PC-3 (cell line): ENCODE results near the gene HPSE2. TPM values are rescaled to one million over a fixed set of nuclear protein-coding genes. Genes with fewer than 3 reads are reported as not detected.
"Not testable (repeated sequence)": the region's sequence is repeated elsewhere in the genome, so short reads cannot be mapped to it uniquely, and the experiment has no call there.

Experiments used
- ATAC-seq: fragments of 200-7000 bp; cut with Tn5 transposase; 2 replicates; pipeline ENCODE4 v1.9.1; 2020; ENCODE audit warnings: mild to moderate bottlenecking, moderate library complexity
- BruUV-seq: library from RNA; stranded (reverse); fragments of 400-500 nt; replicated peaks from 2 replicates; lab custom pipeline; 2021; lab: Mats Ljungman, UMichigan
- CTCF ChIA-PET: fragments of 300-600 bp; sonication (Branson Sonifier 250); formaldehyde crosslinking; loops from one replicate; lab custom pipeline; 2022; ENCODE audit warnings: antibody characterized with exemption; lab: Charles Lee
- POLR2A ChIA-PET: fragments of 300-600 bp; sonication (Branson Sonifier 250); formaldehyde crosslinking; loops from one replicate; lab custom pipeline; 2022; ENCODE audit warnings: antibody characterized with exemption; ENCODE audit not compliant: unreplicated experiment; lab: Charles Lee
- DNase-seq: peaks from one replicate; pipeline ENCODE4 v3.0.0-alpha.2; 2015
- H2AFZ ChIP-seq: fragments of 300-600 bp; sonication (generic); 2 replicates; pipeline ENCODE4 v1.6.0; 2016; ENCODE audit warnings: antibody characterized with exemption, low read length
- H3F3A ChIP-seq: fragments of 300-600 bp; sonication (generic); one replicate; pipeline ENCODE4 v1.6.0; 2017; ENCODE audit warnings: antibody characterized with exemption, low read length, control low read depth, mild to moderate bottlenecking; ENCODE audit not compliant: unreplicated experiment
- H3K27ac ChIP-seq: fragments of 300-600 bp; sonication (generic); 2 replicates; pipeline ENCODE4 v1.5.1; 2016; ENCODE audit warnings: mild to moderate bottlenecking, low read length
- H3K27me3 ChIP-seq: fragments of 300-600 bp; sonication (generic); 2 replicates; pipeline ENCODE4 v1.6.1; 2016; ENCODE audit warnings: low read length, mixed read lengths
- H3K36me3 ChIP-seq: fragments of 300-600 bp; sonication (generic); 2 replicates; pipeline ENCODE4 v1.6.1; 2016; ENCODE audit warnings: low read depth, mixed run types, low read length, mixed read lengths
- H3K4me1 ChIP-seq: fragments of 300-600 bp; sonication (generic); 2 replicates; pipeline ENCODE4 v1.5.1; 2016; ENCODE audit warnings: low read length; ENCODE audit not compliant: insufficient read depth
- H3K4me2 ChIP-seq: fragments of 300-600 bp; sonication (generic); 2 replicates; pipeline ENCODE4 v1.6.0; 2016; ENCODE audit warnings: low read length
- H3K4me3 ChIP-seq: fragments of 300-600 bp; sonication (generic); 2 replicates; pipeline ENCODE4 v1.5.1; 2016; ENCODE audit warnings: mild to moderate bottlenecking, low read length, mixed read lengths
- H3K79me2 ChIP-seq: fragments of 300-600 bp; sonication (generic); 2 replicates; pipeline ENCODE4 v1.6.1; 2017; ENCODE audit warnings: low read length, mixed read lengths
- H3K9ac ChIP-seq: fragments of 300-600 bp; sonication (generic); 2 replicates; pipeline ENCODE4 v1.6.0; 2016; ENCODE audit warnings: mild to moderate bottlenecking, low read length
- H3K9me2 ChIP-seq: fragments of 300-600 bp; sonication (generic); replicated peaks from 2 replicates; pipeline ENCODE4 v1.6.1; 2016; ENCODE audit warnings: mixed run types, low read length, mixed read lengths
- H3K9me3 ChIP-seq: fragments of 300-600 bp; sonication (generic); 2 replicates; pipeline ENCODE4 v1.6.1; 2016; ENCODE audit warnings: low read length, mixed read lengths
- H4K20me1 ChIP-seq: fragments of 300-600 bp; sonication (generic); 2 replicates; pipeline ENCODE4 v1.6.1; 2016; ENCODE audit warnings: low read length, mixed read lengths
- EZH2 ChIP-seq: fragments of 300-600 bp; sonication (generic); IDR thresholded peaks from one replicate; pipeline ENCODE4 v1.6.1; 2017; ENCODE audit warnings: antibody characterized with exemption, mild to moderate bottlenecking, low read length; ENCODE audit not compliant: unreplicated experiment
- EZH2phosphoT487 ChIP-seq: fragments of 300-600 bp; sonication (generic); IDR thresholded peaks from 2 replicates; pipeline ENCODE4 v1.6.1; 2018; ENCODE audit warnings: mild to moderate bottlenecking, antibody characterized with exemption, low read length, borderline replicate concordance
- intact Hi-C: fragments of 100-400 bp; cut with micrococcal nuclease; formaldehyde crosslinking; loops from 2 replicates; pipeline ENCODE4 v1.9.0; 2023
- total RNA-seq: library from RNA; depleted of rRNA; stranded (reverse); fragments of >200 nt; gene quantifications from 2 replicates; pipeline ENCODE4 v1.2.3, GENCODE V29; 2014
- TF ChIP-seq, protein P1 (sequence below): fragments of 300-600 bp; sonication (generic); conservative IDR thresholded peaks from 2 replicates; pipeline ENCODE4 v1.5.1; 2017; ENCODE audit warnings: antibody characterized with exemption, low read depth, mild to moderate bottlenecking, low read length

Gene HPSE2
- total RNA-seq, 1 experiment from 2014 or later = 0.15 TPM

GRCh38 chr10:99143651-99144050 is 92.0 kb downstream of the HPSE2 start:
- TF ChIP-seq EZH2 (no peak), EZH2phosphoT487 (no peak)
- TF ChIP-seq, protein P1, sequence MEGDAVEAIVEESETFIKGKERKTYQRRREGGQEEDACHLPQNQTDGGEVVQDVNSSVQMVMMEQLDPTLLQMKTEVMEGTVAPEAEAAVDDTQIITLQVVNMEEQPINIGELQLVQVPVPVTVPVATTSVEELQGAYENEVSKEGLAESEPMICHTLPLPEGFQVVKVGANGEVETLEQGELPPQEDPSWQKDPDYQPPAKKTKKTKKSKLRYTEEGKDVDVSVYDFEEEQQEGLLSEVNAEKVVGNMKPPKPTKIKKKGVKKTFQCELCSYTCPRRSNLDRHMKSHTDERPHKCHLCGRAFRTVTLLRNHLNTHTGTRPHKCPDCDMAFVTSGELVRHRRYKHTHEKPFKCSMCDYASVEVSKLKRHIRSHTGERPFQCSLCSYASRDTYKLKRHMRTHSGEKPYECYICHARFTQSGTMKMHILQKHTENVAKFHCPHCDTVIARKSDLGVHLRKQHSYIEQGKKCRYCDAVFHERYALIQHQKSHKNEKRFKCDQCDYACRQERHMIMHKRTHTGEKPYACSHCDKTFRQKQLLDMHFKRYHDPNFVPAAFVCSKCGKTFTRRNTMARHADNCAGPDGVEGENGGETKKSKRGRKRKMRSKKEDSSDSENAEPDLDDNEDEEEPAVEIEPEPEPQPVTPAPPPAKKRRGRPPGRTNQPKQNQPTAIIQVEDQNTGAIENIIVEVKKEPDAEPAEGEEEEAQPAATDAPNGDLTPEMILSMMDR = no peak
- H3K9me3 ChIP-seq = no peaks in the 10 kb centered on the region
- no peaks in the 10 kb centered on the region for H3F3A ChIP-seq
- H3K9ac ChIP-seq = no peak overlapping the region
- H3K27me3 ChIP-seq = peaks cover 8% of the 10 kb centered on the region; the same call in 1 of the 2 replicates
- no peaks in the 10 kb centered on the region for H3K9me2 ChIP-seq
- no peak overlapping the region for H3K4me2 ChIP-seq
- H2AFZ ChIP-seq = no peak overlapping the region
- no peaks in the 10 kb centered on the region for H4K20me1 ChIP-seq
- POLR2A ChIA-PET = no interaction called here
- intact Hi-C loops = no loop called here
- CTCF ChIA-PET = no interaction called here
- 0 out of 2 replicates have a peak, but pooled peaks cover 3% of the 10 kb centered on the region for H3K4me1 ChIP-seq
- no peak overlapping the region for H3K27ac ChIP-seq
- no peaks in the 10 kb centered on the region for H3K79me2 ChIP-seq
- DNase-seq = no peak
- ATAC-seq = no peak
- no peak overlapping the region for H3K4me3 ChIP-seq
- H3K36me3 ChIP-seq = no peaks in the 10 kb centered on the region
- BruUV-seq = no TSS peak

GRCh38 chr10:99143011-99143410 is 92.6 kb downstream of the HPSE2 start:
- POLR2A ChIA-PET = no interaction called here
- Histone ChIP-seq H3K9me3 (no peaks in the 10 kb centered on the region), H3K4me1 (0 out of 2 replicates have a peak, but pooled peaks cover 3% of the 10 kb centered on the region), H3K27me3 (peaks cover 7% of the 10 kb centered on the region; the same call in 1 of the 2 replicates), H3K9ac (no peak overlapping the region), H3F3A (no peaks in the 10 kb centered on the region), H4K20me1 (no peaks in the 10 kb centered on the region), H3K9me2 (no peaks in the 10 kb centered on the region), H3K79me2 (no peaks in the 10 kb centered on the region), H3K36me3 (no peaks in the 10 kb centered on the region), H3K4me3 (no peak overlapping the region), H2AFZ (no peak overlapping the region), H3K4me2 (no peak overlapping the region), H3K27ac (no peak overlapping the region)
- TF ChIP-seq EZH2 (no peak), EZH2phosphoT487 (no peak)
- TF ChIP-seq, protein P1 = no peak
- no peak for DNase-seq
- intact Hi-C loops = no loop called here
- no TSS peak for BruUV-seq
- CTCF ChIA-PET = no interaction called here
- ATAC-seq = no peak

DNA sequence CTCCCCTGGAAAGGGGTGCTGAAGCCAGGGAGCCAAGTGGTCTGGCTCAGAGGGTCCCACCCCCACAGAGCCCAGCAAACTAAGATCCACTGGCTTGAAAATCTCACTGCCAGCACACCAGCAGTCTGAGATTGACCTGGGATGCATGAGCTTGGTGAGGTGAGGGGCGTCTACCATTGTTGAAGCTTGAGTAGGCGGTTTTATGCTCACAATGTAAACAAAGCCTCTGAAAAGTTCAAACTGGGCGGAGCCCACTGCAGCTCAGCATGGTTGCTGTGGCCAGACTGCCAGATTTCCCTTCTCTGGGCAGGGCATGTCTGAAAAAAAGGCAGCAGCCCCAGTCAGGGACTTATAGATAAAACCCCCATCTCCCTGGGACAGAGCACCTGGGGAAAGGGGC is 102.8 kb downstream of the HPSE2 start:
- BruUV-seq, intact Hi-C loops, H3K4me2 ChIP-seq, DNase-seq, H3K79me2 ChIP-seq, H3K9me3 ChIP-seq, ATAC-seq, H2AFZ ChIP-seq, H3K4me1 ChIP-seq, H3K9ac ChIP-seq, CTCF ChIA-PET, H3K4me3 ChIP-seq, H3K9me2 ChIP-seq, H3K27me3 ChIP-seq, H3F3A ChIP-seq, H4K20me1 ChIP-seq, H3K36me3 ChIP-seq, H3K27ac ChIP-seq, POLR2A ChIA-PET: not testable (repeated sequence)
